ENCODE measurements around the gene SPRR5.

GRCh38 chr1:152977614-152978013 is 30.6 kb downstream of the SPRR5 start:
- TF ChIP-seq CTCF (IDR thresholded peaks at IDR 0.05; ENCODE audit: poor library complexity, severe bottlenecking) = no peak
- TF ChIP-seq RAD21 (conservative IDR thresholded peaks at IDR 0.05) = no peak

Measured in neural cell (in vitro differentiated cells).